ENCODE measurements around the gene PCA3.

PCA3 gene

GRCh38 chr9:76820431-76820830, 56.2 kb downstream of the PCA3 start:
- no peaks in the 10 kb centered on the region for H3K9me3 Mint-ChIP-seq
- no peaks in the 10 kb centered on the region for H3K4me1 Mint-ChIP-seq (ENCODE audit: low read depth)
- peaks cover 12% of the 10 kb centered on the region for H3K27me3 Mint-ChIP-seq
- H3K4me3 Mint-ChIP-seq: no peak overlapping the region
- no peaks in the 10 kb centered on the region for H3K36me3 Mint-ChIP-seq (ENCODE audit: low read depth)
- H3K27ac Mint-ChIP-seq: no peak overlapping the region
- DNase-seq: no peak

DNA sequence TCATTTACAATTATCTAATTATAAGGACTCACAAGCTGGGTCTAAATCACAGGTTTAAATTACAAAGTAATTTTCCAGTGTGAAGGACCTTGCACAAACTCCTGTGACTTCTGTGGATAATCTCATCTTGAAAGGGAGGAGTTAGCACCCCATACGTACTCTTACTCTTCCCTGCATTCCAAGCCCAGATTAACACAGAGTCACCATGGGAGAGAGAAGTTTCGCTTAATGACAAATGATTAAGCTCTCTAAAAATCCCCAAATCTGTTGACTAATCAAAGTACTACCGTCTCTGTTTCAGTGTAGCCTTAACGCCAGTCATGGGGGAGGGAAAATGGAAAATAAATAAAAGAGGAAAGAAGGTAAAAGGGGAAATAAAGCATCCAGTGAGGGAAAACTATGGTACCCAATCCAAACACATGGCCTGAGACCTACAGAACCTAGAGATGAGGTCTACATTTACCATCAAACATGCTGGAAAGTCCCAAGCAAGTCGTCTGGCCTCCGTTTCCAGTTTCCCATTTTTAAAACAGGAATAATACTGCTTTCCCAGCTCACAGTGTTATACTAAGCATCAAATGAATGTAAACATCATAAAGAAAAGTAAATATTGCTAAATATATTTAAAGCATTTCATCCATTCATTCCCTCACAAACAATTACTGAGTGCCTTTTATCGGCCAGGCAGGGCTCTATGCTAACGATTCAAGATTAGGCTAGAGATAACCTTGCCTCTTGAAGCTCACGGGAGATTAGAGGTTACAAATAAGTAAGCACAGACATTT, 63.2 kb downstream of the PCA3 start:
- H3K27me3 Mint-ChIP-seq: peaks cover 6% of the 10 kb centered on the region
- no peak overlapping the region for H3K4me3 Mint-ChIP-seq
- H3K36me3 Mint-ChIP-seq (ENCODE audit: low read depth): no peaks in the 10 kb centered on the region
- DNase-seq: no peak
- H3K9me3 Mint-ChIP-seq: peaks cover 5% of the 10 kb centered on the region
- H3K4me1 Mint-ChIP-seq (ENCODE audit: low read depth): no peaks in the 10 kb centered on the region
- H3K27ac Mint-ChIP-seq: no peak overlapping the region

GRCh38 chr9:76828447-76828846, 64.2 kb downstream of the PCA3 start:
- Mint-ChIP-seq H3K4me1 (ENCODE audit: low read depth) (no peaks in the 10 kb centered on the region), H3K27me3 (peaks cover 6% of the 10 kb centered on the region), H3K9me3 (peaks cover 5% of the 10 kb centered on the region), H3K36me3 (ENCODE audit: low read depth) (no peaks in the 10 kb centered on the region), H3K4me3 (no peak overlapping the region), H3K27ac (no peak overlapping the region)
- no peak for DNase-seq

DNA sequence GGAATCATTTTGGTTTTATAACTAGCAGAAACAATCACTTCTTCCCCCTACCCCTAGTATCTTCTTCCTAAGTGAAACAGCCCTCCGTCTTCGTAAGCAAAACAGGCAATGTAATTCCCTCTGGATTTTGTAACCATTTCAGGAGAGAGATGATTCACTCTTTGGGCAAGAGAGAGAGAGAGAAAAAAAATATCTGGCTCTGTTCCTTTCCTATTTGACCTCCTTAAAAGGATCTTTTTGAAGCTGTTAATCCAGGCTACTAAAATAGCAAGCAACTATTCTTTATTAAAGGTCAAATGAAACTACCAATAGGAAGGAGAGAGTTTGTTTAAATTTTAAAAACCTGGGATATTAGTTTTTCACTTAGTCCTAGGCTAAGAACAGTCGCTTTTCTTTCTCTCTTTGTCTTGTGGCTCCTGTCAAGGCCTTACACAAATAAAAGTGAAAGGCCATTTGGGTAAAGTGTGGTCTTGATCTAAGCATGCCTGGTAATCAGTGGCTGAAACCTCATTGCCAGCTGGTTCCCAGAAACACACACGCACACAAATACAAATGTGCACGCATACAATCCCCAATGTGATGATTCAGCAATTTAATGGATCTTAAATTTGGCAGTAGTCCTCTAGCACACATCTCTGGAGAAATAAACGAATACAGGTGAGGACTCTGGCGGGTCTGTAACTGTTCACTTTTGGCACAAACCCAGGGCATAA, 71.5 kb downstream of the PCA3 start:
- no peaks in the 10 kb centered on the region for H3K36me3 Mint-ChIP-seq (ENCODE audit: low read depth)
- H3K4me1 Mint-ChIP-seq (ENCODE audit: low read depth): no peaks in the 10 kb centered on the region
- H3K27ac Mint-ChIP-seq: no peak overlapping the region
- H3K4me3 Mint-ChIP-seq: no peak overlapping the region
- no peaks in the 10 kb centered on the region for H3K9me3 Mint-ChIP-seq
- no peaks in the 10 kb centered on the region for H3K27me3 Mint-ChIP-seq
- no peak for DNase-seq
